NCI-H748 (cell line): ENCODE results near the gene LCE3E.

Source experiments
- DNase-seq: peaks from one replicate; lab custom pipeline; 2025; ENCODE audit not compliant: unreplicated experiment; lab: John Stamatoyannopoulos, UW

Gene LCE3E

GRCh38 chr1:152517237-152517811 is 49.3 kb downstream of the LCE3E start:
- DNase-seq, result no peak

- DNase-seq, result no peak
Measured at GRCh38 chr1:152516082-152516481, 50.5 kb downstream of the LCE3E start.
